Breast epithelium (tissue), 4 donors: ENCODE results near the gene DYNC1I2. TPM values are rescaled to one million over a fixed set of nuclear protein-coding genes. Genes with fewer than 3 reads are reported as not detected.

Source experiments
- DNase-seq, 2 donors: peaks; one replicate each; pipeline ENCODE4 v3.0.0-alpha.2; 2019; ENCODE audit warnings: low spot score in 2 of 2
- H3K27ac ChIP-seq, 2 donors: fragments of 200-600 bp; sonication (generic) in 1 of 2; one replicate each; pipeline ENCODE4 v1.5.1; 2016 to 2019; ENCODE audit warnings: mild to moderate bottlenecking in 1 of 2
- H3K27me3 ChIP-seq, 2 donors: fragments of 200-600 bp; sonication (generic) in 1 of 2; one replicate each; pipeline versions ENCODE4 v1.5.1 to v1.6.0; 2017 to 2019; ENCODE audit warnings: control low read depth in 1 of 2, mild to moderate bottlenecking in 1 of 2
- H3K36me3 ChIP-seq: fragments of 200-600 bp; one replicate; pipeline ENCODE4 v1.5.1; 2019
- H3K4me1 ChIP-seq, 2 donors: fragments of 200-600 bp; sonication (generic); one replicate each; pipeline ENCODE4 v1.5.1; 2016 to 2019; ENCODE audit warnings: control low read depth in 1 of 2
- H3K4me3 ChIP-seq, 3 donors: fragments of 200-600 bp; sonication (generic); 1 replicate in 2 of 3; 2 replicates in 1 of 3; pipeline ENCODE4 v1.5.1; 2016 to 2019; ENCODE audit warnings: mild to moderate bottlenecking in 3 of 3, moderate library complexity in 2 of 3
- H3K9me3 ChIP-seq, 2 donors: fragments of 200-600 bp; sonication (generic) in 1 of 2; one replicate each; pipeline ENCODE4 v1.5.1; 2016 to 2019; ENCODE audit warnings: control low read depth in 1 of 2
- POLR2A ChIP-seq: fragments of 450-650 bp; IDR thresholded peaks from one replicate; pipeline ENCODE4 v1.6.1; 2016; ENCODE audit warnings: antibody characterized with exemption, mild to moderate bottlenecking, moderate library complexity
- POLR2AphosphoS5 ChIP-seq, 3 donors: sonication (generic); formaldehyde crosslinking; IDR thresholded peaks; one replicate each; pipeline ENCODE4 v1.6.1; 2017; ENCODE audit warnings: antibody characterized with exemption in 3 of 3
- intact Hi-C: fragments of 100-400 bp; cut with DNase I; formaldehyde crosslinking; loops from one replicate; pipeline ENCODE4 v1.15.1; 2023; ENCODE audit warnings: low total_unique reads
- total RNA-seq, 3 donors: library from RNA; depleted of rRNA; stranded (reverse); fragments of >200 nt; gene quantifications; one replicate each; pipeline ENCODE4 v1.1.0, GENCODE V29; 2016
- TF ChIP-seq, protein P1 (sequence below), 3 donors: fragments of 450-650 bp; IDR thresholded peaks; one replicate each; pipeline ENCODE4 v1.5.1; 2016 to 2017; ENCODE audit warnings: antibody characterized with exemption in 3 of 3, mild to moderate bottlenecking in 3 of 3, moderate library complexity in 3 of 3

Gene DYNC1I2
- total RNA-seq, 3 donors from 2014 or later: 98.9 to 126 (median 125) TPM

DNA sequence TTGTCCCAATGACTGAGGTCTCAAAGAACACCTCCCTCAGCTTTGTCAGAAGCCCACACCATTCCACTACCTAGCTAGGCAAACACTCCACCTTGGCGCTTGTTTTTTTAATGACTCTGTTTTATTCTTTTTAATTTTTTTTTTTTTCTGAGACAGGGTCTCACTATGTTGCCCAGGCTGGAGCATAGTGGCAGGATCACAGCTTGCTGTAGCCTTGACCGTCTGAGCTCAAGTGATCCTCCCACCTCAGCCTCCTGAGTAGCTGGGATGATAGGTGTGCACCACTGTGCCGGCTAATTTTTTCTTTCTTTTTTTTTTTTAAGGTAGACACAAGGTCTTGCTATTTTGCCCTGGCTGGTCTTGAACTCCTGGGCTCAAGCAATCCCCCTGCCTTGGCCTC, 104.9 kb downstream of the DYNC1I2 start:
- H3K27me3 ChIP-seq: no peaks in the 10 kb centered on the region
- no peaks in the 10 kb centered on the region for H3K4me1 ChIP-seq
- intact Hi-C loops: no loop called here
- H3K9me3 ChIP-seq: no peaks in the 10 kb centered on the region
- no peak for DNase-seq
- H3K36me3 ChIP-seq: no peaks in the 10 kb centered on the region
- H3K4me3 ChIP-seq: no peak overlapping the region
- TF ChIP-seq POLR2A: no peak
- TF ChIP-seq, protein P1, sequence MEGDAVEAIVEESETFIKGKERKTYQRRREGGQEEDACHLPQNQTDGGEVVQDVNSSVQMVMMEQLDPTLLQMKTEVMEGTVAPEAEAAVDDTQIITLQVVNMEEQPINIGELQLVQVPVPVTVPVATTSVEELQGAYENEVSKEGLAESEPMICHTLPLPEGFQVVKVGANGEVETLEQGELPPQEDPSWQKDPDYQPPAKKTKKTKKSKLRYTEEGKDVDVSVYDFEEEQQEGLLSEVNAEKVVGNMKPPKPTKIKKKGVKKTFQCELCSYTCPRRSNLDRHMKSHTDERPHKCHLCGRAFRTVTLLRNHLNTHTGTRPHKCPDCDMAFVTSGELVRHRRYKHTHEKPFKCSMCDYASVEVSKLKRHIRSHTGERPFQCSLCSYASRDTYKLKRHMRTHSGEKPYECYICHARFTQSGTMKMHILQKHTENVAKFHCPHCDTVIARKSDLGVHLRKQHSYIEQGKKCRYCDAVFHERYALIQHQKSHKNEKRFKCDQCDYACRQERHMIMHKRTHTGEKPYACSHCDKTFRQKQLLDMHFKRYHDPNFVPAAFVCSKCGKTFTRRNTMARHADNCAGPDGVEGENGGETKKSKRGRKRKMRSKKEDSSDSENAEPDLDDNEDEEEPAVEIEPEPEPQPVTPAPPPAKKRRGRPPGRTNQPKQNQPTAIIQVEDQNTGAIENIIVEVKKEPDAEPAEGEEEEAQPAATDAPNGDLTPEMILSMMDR (IDR thresholded peaks at IDR 0.05): no peak
- TF ChIP-seq POLR2AphosphoS5 (IDR thresholded peaks at IDR 0.05): no peak
- no peak overlapping the region for H3K27ac ChIP-seq

- Histone ChIP-seq H3K4me3 (no peak overlapping the region), H3K9me3 (no peaks in the 10 kb centered on the region), H3K4me1 (no peaks in the 10 kb centered on the region), H3K27ac (no peak overlapping the region), H3K36me3 (no peaks in the 10 kb centered on the region), H3K27me3 (no peaks in the 10 kb centered on the region)
- intact Hi-C loops: no loop called here
- TF ChIP-seq POLR2A: no peak
- TF ChIP-seq POLR2AphosphoS5 (IDR thresholded peaks at IDR 0.05): no peak
- TF ChIP-seq, protein P1 (IDR thresholded peaks at IDR 0.05): no peak
- DNase-seq: no peak
Observed at GRCh38 chr2:171792886-171793580, 105.8 kb downstream of the DYNC1I2 start.

- no peak overlapping the region for H3K27ac ChIP-seq
- H3K9me3 ChIP-seq: no peaks in the 10 kb centered on the region
- no peaks in the 10 kb centered on the region for H3K4me1 ChIP-seq
- no peak overlapping the region for H3K4me3 ChIP-seq
- DNase-seq: no peak
- TF ChIP-seq POLR2A (no peak), POLR2AphosphoS5 (IDR thresholded peaks at IDR 0.05) (no peak)
- TF ChIP-seq, protein P1 (IDR thresholded peaks at IDR 0.05): no peak
- H3K27me3 ChIP-seq: no peaks in the 10 kb centered on the region
- intact Hi-C loops: no loop called here
- no peaks in the 10 kb centered on the region for H3K36me3 ChIP-seq
Observed at GRCh38 chr2:171793691-171794678, 106.7 kb downstream of the DYNC1I2 start.

- no peak overlapping the region for H3K4me3 ChIP-seq
- H3K4me1 ChIP-seq: no peaks in the 10 kb centered on the region
- TF ChIP-seq POLR2A (no peak), POLR2AphosphoS5 (IDR thresholded peaks at IDR 0.05) (no peak)
- TF ChIP-seq, protein P1 (IDR thresholded peaks at IDR 0.05): no peak
- no peaks in the 10 kb centered on the region for H3K36me3 ChIP-seq
- intact Hi-C loops: no loop called here
- no peak overlapping the region for H3K27ac ChIP-seq
- H3K9me3 ChIP-seq: no peaks in the 10 kb centered on the region
- no peak for DNase-seq
- H3K27me3 ChIP-seq: no peaks in the 10 kb centered on the region
Observed at GRCh38 chr2:171794918-171795317, 107.6 kb downstream of the DYNC1I2 start.

Other genes starting within 250 kb of the DYNC1I2 start
- 100 to 1,000 TPM; 396 to 761 (median 409) TPM for gene CYBRD1, start 165.0 kb upstream of the DYNC1I2 start, total RNA-seq
- 10 to 100 TPM; 15.5 to 54.7 (median 39.2) TPM for gene SLC25A12, start 206.8 kb downstream of the DYNC1I2 start, total RNA-seq
- 10 to 100 TPM; 24.0 to 53.4 (median 35.4) TPM for gene HAT1, start 235.0 kb downstream of the DYNC1I2 start, total RNA-seq